Caco-2 (cell line): Measurements from ENCODE around the gene TTPAL. TPM values are rescaled to one million over a fixed set of nuclear protein-coding genes. Genes with fewer than 3 reads are reported as not detected.

ENCODE experiments used
- BruUV-seq: library from RNA; stranded (reverse); fragments of 400-500 nt; replicated peaks from 2 replicates; lab custom pipeline; 2021; lab: Mats Ljungman, UMichigan
- CTCF ChIA-PET: fragments of 300-600 bp; sonication (Branson Sonifier 250); formaldehyde crosslinking; loops from one replicate; lab custom pipeline; 2022; ENCODE audit warnings: antibody characterized with exemption; lab: Charles Lee
- POLR2A ChIA-PET: fragments of 300-600 bp; sonication (Branson Sonifier 250); formaldehyde crosslinking; loops from one replicate; lab custom pipeline; 2022; ENCODE audit warnings: antibody characterized with exemption; lab: Charles Lee
- DNase-seq, 2 experiments: peaks; one replicate each; pipeline versions ENCODE4 v3.0.0 to v3.0.0-alpha.2; 2020 to 2022
- H3K27me3 ChIP-seq: replicated peaks from 2 replicates; pipeline ENCODE4 v1.6.0; 2011; ENCODE audit warnings: low read length; ENCODE audit not compliant: control insufficient read depth, insufficient read depth
- H3K36me3 ChIP-seq: 2 replicates; pipeline ENCODE4 v1.5.1; 2011; ENCODE audit warnings: low read length; ENCODE audit not compliant: control insufficient read depth, insufficient read depth
- H3K4me1 ChIP-seq: fragments of 250-450 bp; sonication (Bioruptor Pico); 2 replicates; pipeline ENCODE4 v1.5.1; 2020; ENCODE audit warnings: mild to moderate bottlenecking
- H3K4me3 ChIP-seq: 2 replicates; pipeline ENCODE4 v1.5.1; 2011; ENCODE audit warnings: low read depth, mild to moderate bottlenecking, control low read depth, low read length
- H3K9me3 ChIP-seq: fragments of 250-450 bp; sonication (Bioruptor Pico); 2 replicates; pipeline ENCODE4 v1.5.1; 2020; ENCODE audit warnings: mild to moderate bottlenecking, moderate library complexity
- H3K27ac Mint-ChIP-seq: one replicate; pipeline ENCODE4 v1.8.0; 2022; ENCODE audit warnings: mixed read lengths; ENCODE audit not compliant: unreplicated experiment
- H3K27me3 Mint-ChIP-seq: one replicate; pipeline ENCODE4 v1.8.0; 2022; ENCODE audit warnings: mixed read lengths; ENCODE audit not compliant: insufficient read depth, unreplicated experiment
- H3K36me3 Mint-ChIP-seq: one replicate; pipeline ENCODE4 v1.8.0; 2022; ENCODE audit warnings: mild to moderate bottlenecking, mixed read lengths; ENCODE audit not compliant: insufficient read depth, unreplicated experiment
- H3K4me1 Mint-ChIP-seq: one replicate; pipeline ENCODE4 v1.8.0; 2022; ENCODE audit warnings: low read depth, mixed read lengths; ENCODE audit not compliant: unreplicated experiment
- H3K4me3 Mint-ChIP-seq: one replicate; pipeline ENCODE4 v1.8.0; 2022; ENCODE audit warnings: mild to moderate bottlenecking, moderate library complexity, mixed read lengths; ENCODE audit not compliant: unreplicated experiment
- H3K9me3 Mint-ChIP-seq: one replicate; pipeline ENCODE4 v1.8.0; 2022; ENCODE audit warnings: mixed read lengths; ENCODE audit not compliant: unreplicated experiment
- intact Hi-C: fragments of 100-400 bp; cut with micrococcal nuclease; formaldehyde crosslinking; loops from one replicate; pipeline ENCODE4 v1.10.0; 2022; ENCODE audit not compliant: unreplicated experiment
- total RNA-seq: library from RNA; stranded (reverse); gene quantifications from 2 replicates; pipeline ENCODE4 v1.2.3, GENCODE V29; 2022
- TF ChIP-seq, protein P1 (sequence below), 2 experiments: fragments of 200-600 bp in 1 of 2; IDR thresholded peaks; 1 replicate in 1 of 2; 2 replicates in 1 of 2; pipeline versions ENCODE4 v1.5.1 to v1.8.0; 2011 to 2022; ENCODE audit warnings: antibody characterized with exemption in 1 of 2, control low read depth in 1 of 2, inconsistent platforms in 1 of 2, low read depth in 1 of 2, low read length in 1 of 2, mild to moderate bottlenecking in 1 of 2, moderate library complexity in 1 of 2; ENCODE audit not compliant: insufficient read depth in 1 of 2, severe bottlenecking in 1 of 2, unreplicated experiment in 1 of 2

Gene TTPAL
- total RNA-seq, 1 experiment from 2014 or later = 54.6 TPM

- H3K4me1 Mint-ChIP-seq = no peaks in the 10 kb centered on the region
- no peak overlapping the region for H3K27ac Mint-ChIP-seq
- no peaks in the 10 kb centered on the region for H3K27me3 ChIP-seq
- CTCF ChIA-PET = interaction anchor here (0.6 to 1.7 kb wide), 3 partner anchors 8 to 963 kb away, joined by 3 to 5 read pairs (median 3); no protein-coding TSS in a partner anchor
- DNase-seq = no peak
- peaks cover 11% of the 10 kb centered on the region for H3K36me3 ChIP-seq
- no peaks in the 10 kb centered on the region for H3K9me3 Mint-ChIP-seq
- intact Hi-C loops = no loop called here
- BruUV-seq = no TSS peak
- POLR2A ChIA-PET = interaction anchor here (0.8 kb wide), 1 partner anchor 8 kb away, joined by 3 read pairs; no protein-coding TSS in a partner anchor
- TF ChIP-seq, protein P1, sequence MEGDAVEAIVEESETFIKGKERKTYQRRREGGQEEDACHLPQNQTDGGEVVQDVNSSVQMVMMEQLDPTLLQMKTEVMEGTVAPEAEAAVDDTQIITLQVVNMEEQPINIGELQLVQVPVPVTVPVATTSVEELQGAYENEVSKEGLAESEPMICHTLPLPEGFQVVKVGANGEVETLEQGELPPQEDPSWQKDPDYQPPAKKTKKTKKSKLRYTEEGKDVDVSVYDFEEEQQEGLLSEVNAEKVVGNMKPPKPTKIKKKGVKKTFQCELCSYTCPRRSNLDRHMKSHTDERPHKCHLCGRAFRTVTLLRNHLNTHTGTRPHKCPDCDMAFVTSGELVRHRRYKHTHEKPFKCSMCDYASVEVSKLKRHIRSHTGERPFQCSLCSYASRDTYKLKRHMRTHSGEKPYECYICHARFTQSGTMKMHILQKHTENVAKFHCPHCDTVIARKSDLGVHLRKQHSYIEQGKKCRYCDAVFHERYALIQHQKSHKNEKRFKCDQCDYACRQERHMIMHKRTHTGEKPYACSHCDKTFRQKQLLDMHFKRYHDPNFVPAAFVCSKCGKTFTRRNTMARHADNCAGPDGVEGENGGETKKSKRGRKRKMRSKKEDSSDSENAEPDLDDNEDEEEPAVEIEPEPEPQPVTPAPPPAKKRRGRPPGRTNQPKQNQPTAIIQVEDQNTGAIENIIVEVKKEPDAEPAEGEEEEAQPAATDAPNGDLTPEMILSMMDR (IDR thresholded peaks at IDR 0.05; ENCODE audit: insufficient read depth in 1 of 2, low read depth in 1 of 2, low read length in 1 of 2, severe bottlenecking in 1 of 2, unreplicated experiment in 1 of 2) = no peak
- no peak overlapping the region for H3K4me3 ChIP-seq
- H3K4me3 Mint-ChIP-seq = no peak overlapping the region
- H3K36me3 Mint-ChIP-seq = peaks cover 84% of the 10 kb centered on the region
- H3K9me3 ChIP-seq = no peaks in the 10 kb centered on the region
- peaks cover 8% of the 10 kb centered on the region for H3K4me1 ChIP-seq
- H3K27me3 Mint-ChIP-seq = no peaks in the 10 kb centered on the region
These were observed 20.3 kb downstream of the TTPAL start for GRCh38 chr20:44495802-44496481.

- TF ChIP-seq, protein P1 (IDR thresholded peaks at IDR 0.05; ENCODE audit: insufficient read depth in 1 of 2, low read depth in 1 of 2, low read length in 1 of 2, severe bottlenecking in 1 of 2, unreplicated experiment in 1 of 2) = no peak
- Mint-ChIP-seq H3K4me3 (no peak overlapping the region), H3K36me3 (peaks cover 83% of the 10 kb centered on the region), H3K27ac (no peak overlapping the region), H3K4me1 (peaks cover 5% of the 10 kb centered on the region), H3K9me3 (no peaks in the 10 kb centered on the region), H3K27me3 (no peaks in the 10 kb centered on the region)
- POLR2A ChIA-PET = no interaction called here
- H3K36me3 ChIP-seq = peaks cover 19% of the 10 kb centered on the region
- DNase-seq = no peak
- H3K27me3 ChIP-seq = no peaks in the 10 kb centered on the region
- H3K4me1 ChIP-seq = peaks cover 12% of the 10 kb centered on the region
- BruUV-seq = no TSS peak
- H3K4me3 ChIP-seq = no peak overlapping the region
- CTCF ChIA-PET = no interaction called here
- intact Hi-C loops = no loop called here
- H3K9me3 ChIP-seq = no peaks in the 10 kb centered on the region
These were observed 21.3 kb downstream of the TTPAL start for GRCh38 chr20:44496976-44497375.

- TF ChIP-seq, protein P1 (IDR thresholded peaks at IDR 0.05; ENCODE audit: insufficient read depth in 1 of 2, low read depth in 1 of 2, low read length in 1 of 2, severe bottlenecking in 1 of 2, unreplicated experiment in 1 of 2) = no peak
- peaks cover 14% of the 10 kb centered on the region for H3K4me1 ChIP-seq
- DNase-seq = no peak
- Mint-ChIP-seq H3K9me3 (no peaks in the 10 kb centered on the region), H3K27ac (peak overlapping the region; percentile 47), H3K27me3 (no peaks in the 10 kb centered on the region), H3K36me3 (peaks cover 83% of the 10 kb centered on the region), H3K4me3 (no peak overlapping the region), H3K4me1 (peaks cover 5% of the 10 kb centered on the region)
- H3K27me3 ChIP-seq = no peaks in the 10 kb centered on the region
- ChIA-PET CTCF (no interaction called here), POLR2A (interaction anchor here (0.6 kb wide), 1 partner anchor 9 kb away, joined by 5 read pairs; no protein-coding TSS in a partner anchor)
- no peaks in the 10 kb centered on the region for H3K9me3 ChIP-seq
- peaks cover 23% of the 10 kb centered on the region for H3K36me3 ChIP-seq
- intact Hi-C loops = no loop called here
- BruUV-seq = no TSS peak
- no peak overlapping the region for H3K4me3 ChIP-seq
These were observed 22.1 kb downstream of the TTPAL start for GRCh38 chr20:44497761-44498160.
